DND-41 (cell line): ENCODE results near the gene TYW1.
"Not testable (repeated sequence)": the region's sequence is repeated elsewhere in the genome, so short reads cannot be mapped to it uniquely, and the experiment has no call there.

Experiments
- CTCF ChIP-seq: IDR thresholded peaks from 2 replicates; pipeline ENCODE4 v1.5.1; 2012; ENCODE audit warnings: borderline replicate concordance, low read length, moderate library complexity, mild to moderate bottlenecking; ENCODE audit not compliant: poor library complexity, severe bottlenecking; ENCODE audit errors: extremely low read depth
- EZH2 ChIP-seq: IDR thresholded peaks from 3 replicates; pipeline ENCODE4 v1.6.1; 2012; ENCODE audit warnings: borderline replicate concordance, low read depth, mild to moderate bottlenecking, moderate library complexity, low read length, inconsistent platforms; ENCODE audit not compliant: severe bottlenecking

- TF ChIP-seq CTCF, EZH2: not testable (repeated sequence)
Measured at GRCh38 chr7:67260166-67260586, 263.5 kb downstream of the TYW1 start.
